HG03175 (cell line): Measurements from ENCODE around the gene XRCC4.
"Not testable (repeated sequence)": the region's sequence is repeated elsewhere in the genome, so short reads cannot be mapped to it uniquely, and the experiment has no call there.

Experiments
- ATAC-seq: cut with Tn5 transposase; IDR thresholded peaks from one replicate; pipeline ENCODE4 v1.9.1; 2021; ENCODE audit warnings: mild to moderate bottlenecking, moderate library complexity; ENCODE audit not compliant: unreplicated experiment

XRCC4 gene

GRCh38 chr5:83076742-83077661, at the start of gene XRCC4, which contains the start of gene TMEM167A:
Gene XRCC4, plus strand, starts transcription at chr5:83077547. Its CDS starts 27,373 bp downstream, at chr5:83104920.
Gene TMEM167A, minus strand, starts transcription at chr5:83077394. Its CDS starts 71 bp downstream, at chr5:83077323.
- peak; percentile 98 for ATAC-seq

GRCh38 chr5:83029912-83030311, 47.4 kb upstream of the XRCC4 start:
- ATAC-seq = no peak

GRCh38 chr5:83031381-83031780, 46.0 kb upstream of the XRCC4 start:
- no peak for ATAC-seq

- no peak for ATAC-seq
Measured at GRCh38 chr5:83034036-83034435, 43.3 kb upstream of the XRCC4 start.

- no peak for ATAC-seq
Measured at GRCh38 chr5:83034528-83035207, 42.7 kb upstream of the XRCC4 start.

GRCh38 chr5:83035373-83036100, 41.8 kb upstream of the XRCC4 start:
- ATAC-seq = no peak

GRCh38 chr5:83036991-83037575, 40.3 kb upstream of the XRCC4 start:
- ATAC-seq = no peak

GRCh38 chr5:83038924-83039323, 38.4 kb upstream of the XRCC4 start:
- ATAC-seq = no peak

- ATAC-seq = no peak
Measured at GRCh38 chr5:83042507-83042906, 34.8 kb upstream of the XRCC4 start.

- no peak for ATAC-seq
Measured at GRCh38 chr5:83044926-83045325, 32.4 kb upstream of the XRCC4 start.

GRCh38 chr5:83048277-83048676, 29.1 kb upstream of the XRCC4 start:
- no peak for ATAC-seq

GRCh38 chr5:83048811-83049210, 28.5 kb upstream of the XRCC4 start:
- ATAC-seq = no peak

GRCh38 chr5:83049370-83049885, 27.9 kb upstream of the XRCC4 start:
- ATAC-seq = no peak

GRCh38 chr5:83050723-83051340, 26.5 kb upstream of the XRCC4 start:
- ATAC-seq = no peak

- no peak for ATAC-seq
Measured at GRCh38 chr5:83055166-83055565, 22.2 kb upstream of the XRCC4 start.

GRCh38 chr5:83058726-83059125, 18.6 kb upstream of the XRCC4 start:
- ATAC-seq = no peak

GRCh38 chr5:83059341-83059740, 18.0 kb upstream of the XRCC4 start:
- no peak for ATAC-seq

GRCh38 chr5:83066548-83067110, 10.7 kb upstream of the XRCC4 start:
- no peak for ATAC-seq

GRCh38 chr5:83067377-83067776, 10.0 kb upstream of the XRCC4 start:
- not testable (repeated sequence) for ATAC-seq
